GM21737 (cell line): ENCODE measurements around the gene GALNT10.
A peak's percentile ranks its signal among the peaks of the same experiment; 100 is the strongest.

Source experiments
- ATAC-seq: cut with Tn5 transposase; IDR thresholded peaks from one replicate; pipeline ENCODE4 v1.9.1; 2021; ENCODE audit warnings: mild to moderate bottlenecking, moderate library complexity; ENCODE audit not compliant: unreplicated experiment

The GALNT10 gene

GRCh38 chr5:154317916-154318315, 127.4 kb downstream of the GALNT10 start:
- ATAC-seq: no peak

- ATAC-seq: no peak
Observed at GRCh38 chr5:154318691-154319090, 128.2 kb downstream of the GALNT10 start.

GRCh38 chr5:154319736-154320135, 129.2 kb downstream of the GALNT10 start:
- no peak for ATAC-seq

GRCh38 chr5:154320224-154321089, 129.9 kb downstream of the GALNT10 start:
- ATAC-seq: no peak

- ATAC-seq: no peak
Observed at GRCh38 chr5:154321546-154321945, 131.0 kb downstream of the GALNT10 start.

GRCh38 chr5:154324033-154324432, 133.5 kb downstream of the GALNT10 start:
- no peak for ATAC-seq

GRCh38 chr5:154325566-154325965, 135.0 kb downstream of the GALNT10 start:
- no peak for ATAC-seq

- ATAC-seq: no peak
Observed at GRCh38 chr5:154329062-154329461, 138.5 kb downstream of the GALNT10 start.

GRCh38 chr5:154329519-154330040, 139.0 kb downstream of the GALNT10 start:
- ATAC-seq: no peak

- no peak for ATAC-seq
Observed at GRCh38 chr5:154330097-154330667, 139.6 kb downstream of the GALNT10 start.

GRCh38 chr5:154331232-154331631, 140.7 kb downstream of the GALNT10 start:
- no peak for ATAC-seq

- ATAC-seq: no peak
Observed at GRCh38 chr5:154331924-154332323, 141.4 kb downstream of the GALNT10 start.

- no peak for ATAC-seq
Observed at GRCh38 chr5:154332451-154332850, 141.9 kb downstream of the GALNT10 start.

- no peak for ATAC-seq
Observed at GRCh38 chr5:154333016-154333415, 142.5 kb downstream of the GALNT10 start.

- no peak for ATAC-seq
Observed at GRCh38 chr5:154334406-154335064, 144.0 kb downstream of the GALNT10 start.

- no peak for ATAC-seq
Observed at GRCh38 chr5:154335065-154335448, 144.5 kb downstream of the GALNT10 start.

GRCh38 chr5:154341620-154342019, 151.1 kb downstream of the GALNT10 start:
- no peak for ATAC-seq

GRCh38 chr5:154342211-154342610, 151.7 kb downstream of the GALNT10 start:
- no peak for ATAC-seq

GRCh38 chr5:154342963-154343362, 152.4 kb downstream of the GALNT10 start:
- ATAC-seq: no peak

GRCh38 chr5:154344461-154344860, 153.9 kb downstream of the GALNT10 start:
- no peak for ATAC-seq

GRCh38 chr5:154345255-154345952, 154.9 kb downstream of the GALNT10 start:
- peak; percentile 77 for ATAC-seq
